Ascending aorta (tissue), 2 donors: ENCODE measurements around the gene ESPNL. TPM values are rescaled to one million over a fixed set of nuclear protein-coding genes. Genes with fewer than 3 reads are reported as not detected.

ENCODE experiments used
- DNase-seq, 2 donors: peaks; one replicate each; pipeline ENCODE4 v3.0.0-alpha.2; 2019; ENCODE audit warnings: low spot score in 2 of 2
- H3K27ac ChIP-seq, 2 donors: fragments of 200-600 bp; sonication (generic); one replicate each; pipeline ENCODE4 v1.5.1; 2016 to 2017; ENCODE audit warnings: mild to moderate bottlenecking in 1 of 2
- H3K27me3 ChIP-seq: fragments of 200-600 bp; sonication (generic); one replicate; pipeline ENCODE4 v1.5.1; 2017
- H3K36me3 ChIP-seq, 2 donors: fragments of 200-600 bp; sonication (generic); one replicate each; pipeline ENCODE4 v1.5.1; 2016
- H3K4me1 ChIP-seq, 2 donors: fragments of 200-600 bp; sonication (generic); one replicate each; pipeline ENCODE4 v1.5.1; 2016 to 2017; ENCODE audit warnings: mild to moderate bottlenecking in 1 of 2
- H3K4me3 ChIP-seq, 2 donors: fragments of 200-600 bp; sonication (generic); one replicate each; pipeline ENCODE4 v1.5.1; 2016 to 2017; ENCODE audit warnings: mild to moderate bottlenecking in 1 of 2
- H3K9me3 ChIP-seq, 2 donors: fragments of 200-600 bp; sonication (generic); one replicate each; pipeline ENCODE4 v1.5.1; 2016
- intact Hi-C: fragments of 100-400 bp; cut with DNase I; formaldehyde crosslinking; loops from one replicate; pipeline ENCODE4 v1.15.1; 2023
- total RNA-seq: library from RNA; depleted of rRNA; stranded (reverse); fragments of >200 nt; gene quantifications from one replicate; pipeline ENCODE4 v1.1.0, GENCODE V29; 2016
- TF ChIP-seq, protein P1 (sequence below), 3 experiments: fragments of 200-600 bp in 2 of 3; fragments of 450-650 bp in 1 of 3; sonication (generic) in 2 of 3; IDR thresholded peaks; one replicate each; pipeline ENCODE4 v1.5.1; 2016 to 2019; ENCODE audit warnings: antibody characterized with exemption in 3 of 3, mild to moderate bottlenecking in 1 of 3, moderate library complexity in 1 of 3

The ESPNL gene
- total RNA-seq, 1 donor from 2014 or later = not detected

DNA sequence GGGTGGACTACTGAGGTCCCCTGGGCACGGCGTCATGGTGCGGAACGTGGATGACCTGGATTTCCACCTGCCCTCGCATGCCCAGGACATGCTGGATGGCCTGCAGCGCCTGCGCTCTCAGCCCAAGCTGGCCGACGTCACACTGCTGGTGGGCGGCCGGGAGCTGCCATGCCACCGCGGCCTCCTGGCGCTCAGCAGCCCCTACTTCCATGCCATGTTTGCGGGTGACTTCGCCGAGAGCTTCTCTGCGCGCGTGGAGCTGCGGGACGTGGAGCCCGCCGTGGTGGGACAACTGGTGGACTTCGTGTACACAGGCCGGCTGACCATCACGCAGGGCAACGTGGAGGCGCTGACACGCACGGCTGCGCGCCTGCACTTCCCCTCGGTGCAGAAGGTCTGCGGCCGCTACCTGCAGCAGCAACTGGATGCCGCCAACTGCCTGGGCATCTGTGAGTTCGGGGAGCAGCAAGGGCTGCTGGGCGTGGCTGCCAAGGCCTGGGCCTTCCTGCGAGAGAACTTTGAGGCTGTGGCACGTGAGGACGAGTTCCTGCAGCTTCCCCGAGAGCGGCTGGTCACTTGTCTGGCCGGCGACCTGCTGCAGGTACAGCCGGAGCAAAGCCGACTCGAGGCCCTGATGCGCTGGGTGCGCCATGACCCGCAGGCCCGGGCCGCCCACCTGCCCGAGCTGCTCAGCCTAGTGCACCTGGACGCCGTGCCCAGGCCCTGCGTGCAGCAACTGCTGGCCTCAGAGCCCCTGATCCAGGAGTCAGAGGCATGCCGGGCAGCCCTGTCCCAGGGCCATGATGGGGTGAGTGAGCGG, 40.8 kb downstream of the ESPNL start:
- no peak for DNase-seq
- no peak overlapping the region for H3K27ac ChIP-seq
- peaks cover 19 to 52% of the 10 kb centered on the region in 2 donors for H3K4me1 ChIP-seq
- H3K27me3 ChIP-seq = no peaks in the 10 kb centered on the region
- H3K4me3 ChIP-seq = no peak overlapping the region
- peaks cover 5 to 10% of the 10 kb centered on the region in 2 donors for H3K36me3 ChIP-seq
- intact Hi-C loops = loop anchor here (10.0 kb wide), 1 partner anchor 286 kb away; the partner anchor contains the start of gene RAMP1
- TF ChIP-seq, protein P1, sequence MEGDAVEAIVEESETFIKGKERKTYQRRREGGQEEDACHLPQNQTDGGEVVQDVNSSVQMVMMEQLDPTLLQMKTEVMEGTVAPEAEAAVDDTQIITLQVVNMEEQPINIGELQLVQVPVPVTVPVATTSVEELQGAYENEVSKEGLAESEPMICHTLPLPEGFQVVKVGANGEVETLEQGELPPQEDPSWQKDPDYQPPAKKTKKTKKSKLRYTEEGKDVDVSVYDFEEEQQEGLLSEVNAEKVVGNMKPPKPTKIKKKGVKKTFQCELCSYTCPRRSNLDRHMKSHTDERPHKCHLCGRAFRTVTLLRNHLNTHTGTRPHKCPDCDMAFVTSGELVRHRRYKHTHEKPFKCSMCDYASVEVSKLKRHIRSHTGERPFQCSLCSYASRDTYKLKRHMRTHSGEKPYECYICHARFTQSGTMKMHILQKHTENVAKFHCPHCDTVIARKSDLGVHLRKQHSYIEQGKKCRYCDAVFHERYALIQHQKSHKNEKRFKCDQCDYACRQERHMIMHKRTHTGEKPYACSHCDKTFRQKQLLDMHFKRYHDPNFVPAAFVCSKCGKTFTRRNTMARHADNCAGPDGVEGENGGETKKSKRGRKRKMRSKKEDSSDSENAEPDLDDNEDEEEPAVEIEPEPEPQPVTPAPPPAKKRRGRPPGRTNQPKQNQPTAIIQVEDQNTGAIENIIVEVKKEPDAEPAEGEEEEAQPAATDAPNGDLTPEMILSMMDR (IDR thresholded peaks at IDR 0.05) = no peak
- no peaks in the 10 kb centered on the region for H3K9me3 ChIP-seq

DNA sequence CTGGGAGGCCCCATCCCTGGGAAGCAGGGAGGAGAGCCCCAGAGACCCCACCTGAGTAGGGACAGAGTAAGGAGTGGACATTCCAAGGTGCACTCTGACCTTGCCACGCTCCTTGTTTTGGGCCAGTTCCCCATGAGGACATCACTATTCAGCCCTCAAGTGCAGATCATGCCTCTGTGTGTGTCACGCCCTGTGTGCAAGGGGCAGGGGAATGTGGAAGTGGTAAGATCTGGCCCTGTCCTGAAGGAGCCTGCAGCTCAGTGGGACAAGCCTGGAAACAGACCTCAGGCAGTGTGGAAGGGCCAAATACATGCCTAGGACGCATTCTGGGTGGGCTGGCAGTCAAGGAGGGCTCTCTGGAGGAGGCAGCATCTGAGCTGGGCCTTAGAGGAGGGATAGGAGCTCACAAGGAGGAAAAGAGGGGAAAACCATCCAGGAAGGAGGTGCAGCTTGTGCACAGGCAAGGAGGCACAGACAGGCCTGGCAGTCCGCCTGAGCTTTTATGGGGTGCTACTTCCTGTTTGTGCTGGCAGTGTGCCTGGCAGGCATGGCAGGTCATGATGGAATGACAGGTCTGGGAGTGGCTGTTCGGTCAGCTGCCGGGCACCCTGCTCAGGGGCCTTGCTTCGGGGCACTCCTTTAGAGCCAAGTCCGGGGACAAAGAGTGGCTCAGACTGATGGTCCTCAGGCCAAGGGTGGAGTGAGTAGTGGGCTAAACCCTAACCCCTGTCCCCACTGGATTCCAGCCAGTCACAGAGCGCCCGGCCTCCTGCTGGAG, 41.6 kb downstream of the ESPNL start:
- peaks cover 5 to 13% of the 10 kb centered on the region in 2 donors for H3K36me3 ChIP-seq
- peaks cover 19 to 52% of the 10 kb centered on the region in 2 donors for H3K4me1 ChIP-seq
- DNase-seq = no peak
- no peaks in the 10 kb centered on the region for H3K9me3 ChIP-seq
- H3K4me3 ChIP-seq = peak overlapping the region; percentile 5 to 17
- H3K27me3 ChIP-seq = no peaks in the 10 kb centered on the region
- no peak overlapping the region for H3K27ac ChIP-seq
- TF ChIP-seq, protein P1 (IDR thresholded peaks at IDR 0.05) = no peak
- intact Hi-C loops = loop anchor here (2.0 to 10.0 kb wide), 2 partner anchors 27 to 287 kb away; partner anchors contain the start of gene RAMP1

GRCh38 chr2:238142382-238143205, 42.5 kb downstream of the ESPNL start:
- Histone ChIP-seq H3K4me1 (peaks cover 19 to 47% of the 10 kb centered on the region in 2 donors), H3K4me3 (peak overlapping the region; percentile 17 to 35), H3K9me3 (no peaks in the 10 kb centered on the region), H3K36me3 (peaks cover 5 to 13% of the 10 kb centered on the region in 2 donors), H3K27ac (peak overlapping the region; percentile 39 to 73), H3K27me3 (no peaks in the 10 kb centered on the region)
- TF ChIP-seq, protein P1 (IDR thresholded peaks at IDR 0.05) = no peak
- intact Hi-C loops = loop anchor here (2.0 to 10.0 kb wide), 2 partner anchors 26 to 288 kb away; partner anchors contain the start of gene RAMP1
- DNase-seq = no peak

DNA sequence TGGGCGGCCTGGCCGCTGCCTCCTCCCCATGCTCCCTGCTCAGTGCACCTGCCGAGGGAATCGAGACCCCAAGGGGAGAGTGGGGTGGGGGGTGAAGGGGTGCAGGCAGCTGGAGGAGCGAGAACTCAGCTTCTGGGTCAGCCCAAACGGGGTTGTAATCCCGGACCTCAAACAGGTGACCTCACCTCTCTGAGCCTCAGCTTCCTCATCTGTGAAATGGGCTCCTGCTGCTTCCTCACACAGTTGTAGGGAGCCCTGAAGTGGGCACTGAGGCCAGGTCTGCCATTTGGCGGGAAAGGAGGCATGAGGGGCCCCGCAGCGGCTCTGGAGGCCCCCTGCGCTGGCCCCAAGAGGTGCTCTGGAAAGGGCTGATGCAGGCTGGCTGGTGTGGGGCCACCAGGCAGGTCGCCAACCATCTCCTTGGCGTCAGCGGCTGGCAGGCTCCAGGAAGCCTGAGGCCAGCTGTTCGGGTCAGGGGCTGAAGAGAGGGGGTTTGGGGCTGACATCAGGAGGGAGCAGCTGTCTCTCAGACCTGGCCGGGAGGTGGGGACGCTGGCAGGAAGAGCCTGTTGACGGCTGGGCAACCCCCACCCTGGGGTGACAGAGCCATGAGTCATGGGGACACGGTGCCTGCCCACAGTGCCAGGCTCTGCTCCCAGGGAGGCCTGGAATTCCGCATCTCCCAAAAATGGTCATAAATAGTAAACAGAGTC, 43.3 kb downstream of the ESPNL start:
- DNase-seq = peak; percentile 29 to 85
- intact Hi-C loops = loop anchor here (2.0 to 10.0 kb wide), 2 partner anchors 25 to 289 kb away; partner anchors contain the start of gene RAMP1
- H3K4me1 ChIP-seq = peaks cover 17 to 39% of the 10 kb centered on the region in 2 donors
- peak overlapping the region; percentile 9 to 35 for H3K4me3 ChIP-seq
- TF ChIP-seq, protein P1 (IDR thresholded peaks at IDR 0.05) = no peak
- no peaks in the 10 kb centered on the region for H3K27me3 ChIP-seq
- H3K36me3 ChIP-seq = peaks cover 5 to 13% of the 10 kb centered on the region in 2 donors
- no peaks in the 10 kb centered on the region for H3K9me3 ChIP-seq
- H3K27ac ChIP-seq = peak overlapping the region; percentile 69 to 73
